Thoracic aorta (tissue), 2 donors: ENCODE results near the gene FHIP2A. TPM values are rescaled to one million over a fixed set of nuclear protein-coding genes. Genes with fewer than 3 reads are reported as not detected.
A peak's percentile ranks its signal among the peaks of the same experiment; 100 is the strongest.

ENCODE experiments used
- ATAC-seq: fragments of 150-250 bp; one replicate; pipeline ENCODE4 v1.8.0; 2017; ENCODE audit warnings: low read depth; ENCODE audit not compliant: insufficient number of reproducible peaks, low FRiP score
- DNase-seq: peaks from one replicate; pipeline ENCODE4 v3.0.0-alpha.2; 2020; ENCODE audit warnings: low spot score
- H3K27ac ChIP-seq, 2 donors: fragments of 200-600 bp; sonication (generic); 1 replicate in 1 of 2; 2 replicates in 1 of 2; pipeline ENCODE4 v1.5.1; 2016; ENCODE audit warnings: mild to moderate bottlenecking in 2 of 2, moderate library complexity in 2 of 2
- H3K27me3 ChIP-seq: fragments of 200-600 bp; sonication (generic); replicated peaks from 2 replicates; pipeline ENCODE4 v1.6.0; 2016; ENCODE audit warnings: mild to moderate bottlenecking; ENCODE audit not compliant: insufficient read depth
- H3K36me3 ChIP-seq: fragments of 200-600 bp; sonication (generic); one replicate; pipeline ENCODE4 v1.5.1; 2016
- H3K4me1 ChIP-seq, 2 donors: fragments of 200-600 bp; sonication (generic); 1 replicate in 1 of 2; 2 replicates in 1 of 2; pipeline versions ENCODE4 v1.5.1 to v1.6.0; 2016; ENCODE audit warnings: low read depth in 2 of 2, mild to moderate bottlenecking in 1 of 2; ENCODE audit not compliant: control insufficient read depth in 1 of 2
- H3K4me3 ChIP-seq: fragments of 200-600 bp; sonication (generic); 2 replicates; pipeline ENCODE4 v1.5.1; 2016; ENCODE audit warnings: mild to moderate bottlenecking
- H3K9me3 ChIP-seq: fragments of 200-600 bp; sonication (generic); 2 replicates; pipeline ENCODE4 v1.5.1; 2016
- total RNA-seq, 2 donors: library from RNA; depleted of rRNA; stranded (reverse); fragments of >200 nt; gene quantifications; one replicate each; pipeline versions ENCODE4 v1.1.0 to v1.2.3, GENCODE V29; 2016
- TF ChIP-seq, protein P1 (sequence below): fragments of 200-600 bp; sonication (generic); IDR thresholded peaks from one replicate; pipeline ENCODE4 v1.5.1; 2019; ENCODE audit warnings: antibody characterized with exemption

FHIP2A gene
- total RNA-seq, 2 donors from 2014 or later: 38.4 to 70.5 TPM

DNA sequence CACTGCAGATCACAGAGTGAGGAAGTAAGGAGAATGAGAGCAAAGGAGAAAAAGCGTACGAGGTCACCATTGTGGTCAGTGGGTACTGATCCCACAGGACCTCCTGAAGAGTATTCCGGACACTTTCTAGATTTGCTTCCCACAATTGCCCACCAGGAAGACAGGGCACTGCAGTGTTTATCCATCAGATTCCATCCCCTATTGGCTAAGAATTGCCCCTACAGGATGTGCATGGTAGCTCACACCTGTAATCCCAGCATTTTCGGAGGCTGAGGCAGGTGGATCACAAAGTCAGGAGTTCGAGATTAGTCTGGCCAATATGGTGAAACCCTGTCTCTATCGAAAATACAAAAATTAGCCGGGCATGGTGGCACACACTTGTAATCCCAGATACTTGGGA, 5.3 kb upstream of the FHIP2A start:
- Histone ChIP-seq H3K9me3 (no peaks in the 10 kb centered on the region), H3K4me1 (no peaks in the 10 kb centered on the region), H3K27ac (no peak overlapping the region), H3K36me3 (no peaks in the 10 kb centered on the region), H3K4me3 (no peak overlapping the region), H3K27me3 (no peaks in the 10 kb centered on the region)
- ATAC-seq (no peak), DNase-seq (no peak)
- TF ChIP-seq, protein P1, sequence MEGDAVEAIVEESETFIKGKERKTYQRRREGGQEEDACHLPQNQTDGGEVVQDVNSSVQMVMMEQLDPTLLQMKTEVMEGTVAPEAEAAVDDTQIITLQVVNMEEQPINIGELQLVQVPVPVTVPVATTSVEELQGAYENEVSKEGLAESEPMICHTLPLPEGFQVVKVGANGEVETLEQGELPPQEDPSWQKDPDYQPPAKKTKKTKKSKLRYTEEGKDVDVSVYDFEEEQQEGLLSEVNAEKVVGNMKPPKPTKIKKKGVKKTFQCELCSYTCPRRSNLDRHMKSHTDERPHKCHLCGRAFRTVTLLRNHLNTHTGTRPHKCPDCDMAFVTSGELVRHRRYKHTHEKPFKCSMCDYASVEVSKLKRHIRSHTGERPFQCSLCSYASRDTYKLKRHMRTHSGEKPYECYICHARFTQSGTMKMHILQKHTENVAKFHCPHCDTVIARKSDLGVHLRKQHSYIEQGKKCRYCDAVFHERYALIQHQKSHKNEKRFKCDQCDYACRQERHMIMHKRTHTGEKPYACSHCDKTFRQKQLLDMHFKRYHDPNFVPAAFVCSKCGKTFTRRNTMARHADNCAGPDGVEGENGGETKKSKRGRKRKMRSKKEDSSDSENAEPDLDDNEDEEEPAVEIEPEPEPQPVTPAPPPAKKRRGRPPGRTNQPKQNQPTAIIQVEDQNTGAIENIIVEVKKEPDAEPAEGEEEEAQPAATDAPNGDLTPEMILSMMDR: no peak

DNA sequence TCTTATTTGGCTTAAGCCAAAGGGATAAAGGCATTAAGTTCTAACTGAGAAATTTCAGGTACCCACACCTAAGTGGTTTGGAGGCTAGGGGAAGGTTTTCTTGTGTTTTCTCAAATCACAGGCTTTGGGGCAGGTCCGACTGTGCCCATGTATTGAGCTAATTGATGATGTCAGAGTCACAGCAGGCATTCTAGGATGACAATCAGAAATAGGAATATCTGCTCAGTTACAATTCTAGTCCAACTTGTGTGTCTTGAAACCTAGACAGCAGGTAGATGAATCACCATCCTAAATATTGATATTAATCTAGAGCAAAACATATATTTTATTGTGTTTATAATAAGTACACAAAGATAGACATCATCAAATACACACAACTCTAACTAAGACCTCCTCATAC, 2.3 kb upstream of the FHIP2A start:
- ATAC-seq (no peak), DNase-seq (no peak)
- H3K4me1 ChIP-seq: peaks cover 6 to 10% of the 10 kb centered on the region in 2 donors
- no peaks in the 10 kb centered on the region for H3K9me3 ChIP-seq
- TF ChIP-seq, protein P1: no peak
- no peak overlapping the region for H3K27ac ChIP-seq
- no peak overlapping the region for H3K4me3 ChIP-seq
- no peaks in the 10 kb centered on the region for H3K36me3 ChIP-seq
- H3K27me3 ChIP-seq: no peaks in the 10 kb centered on the region

DNA sequence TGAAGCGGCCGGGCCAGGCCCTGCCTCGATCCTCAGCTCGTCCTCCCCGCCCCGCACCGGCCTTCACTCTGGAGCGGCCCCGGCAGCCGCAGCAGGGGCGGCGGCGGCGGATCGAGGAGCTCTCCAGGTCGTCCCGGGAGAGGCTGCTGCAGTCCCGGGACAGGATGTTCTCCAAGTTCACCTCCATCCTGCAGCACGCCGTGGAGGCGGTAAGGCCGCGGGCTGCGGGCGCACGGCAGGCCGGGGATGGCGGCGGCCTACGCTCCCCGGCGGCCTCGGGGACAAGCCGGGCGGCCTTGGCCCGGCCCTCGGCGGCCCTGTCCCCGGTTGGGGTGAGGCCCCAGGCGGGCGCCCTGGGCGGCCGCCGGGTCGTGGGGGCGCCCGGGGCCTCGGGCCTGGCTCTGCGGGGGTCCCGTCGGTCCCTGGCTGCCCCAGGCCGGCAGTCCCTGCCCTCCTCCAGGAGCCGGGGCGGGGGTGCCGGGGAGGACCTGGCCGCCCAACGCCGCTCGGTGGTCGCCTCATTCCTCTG, 399 bp downstream of the FHIP2A start:
- DNase-seq (no peak), ATAC-seq (peak; percentile 66)
- Histone ChIP-seq H3K27ac (peak overlapping the region; percentile 96 to 98), H3K27me3 (no peaks in the 10 kb centered on the region), H3K36me3 (no peaks in the 10 kb centered on the region), H3K9me3 (no peaks in the 10 kb centered on the region), H3K4me3 (peak overlapping the region; percentile 96), H3K4me1 (peaks cover 23 to 30% of the 10 kb centered on the region in 2 donors)
- TF ChIP-seq, protein P1: no peak

DNA sequence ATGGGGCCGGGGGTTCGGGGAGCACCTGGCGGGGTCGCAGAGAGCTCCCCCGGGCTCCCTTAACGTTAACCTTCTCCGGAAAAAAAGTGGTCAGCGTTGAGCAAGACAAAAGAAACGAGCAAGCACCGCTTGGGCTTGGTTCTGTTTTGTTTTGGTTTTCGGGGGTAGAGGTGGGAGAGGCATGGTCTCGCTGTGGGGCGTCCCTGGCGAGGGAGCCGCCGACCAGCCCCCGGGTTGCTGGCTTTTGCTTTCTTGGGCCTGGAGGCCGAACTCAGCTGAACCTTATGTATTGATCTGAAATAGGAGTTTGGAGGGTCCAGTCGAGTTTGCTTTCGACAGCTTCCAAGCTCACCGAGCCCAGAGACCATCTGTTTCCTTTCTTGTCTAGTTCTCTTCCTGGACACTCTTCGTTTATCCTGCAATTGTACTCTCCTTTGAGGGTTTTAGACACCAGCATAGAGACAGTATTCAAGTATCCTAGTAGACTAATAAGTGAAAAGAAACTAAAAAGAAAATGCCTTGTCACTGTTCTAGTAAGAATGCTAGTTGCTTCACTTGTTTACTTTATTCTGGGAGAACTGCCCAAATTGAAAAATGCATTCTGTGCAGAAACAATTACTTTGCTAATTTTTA, 980 bp downstream of the FHIP2A start:
- DNase-seq: no peak
- Histone ChIP-seq H3K27me3 (no peaks in the 10 kb centered on the region), H3K9me3 (no peaks in the 10 kb centered on the region), H3K27ac (peak overlapping the region; percentile 96 to 98), H3K4me3 (peak overlapping the region; percentile 96), H3K36me3 (no peaks in the 10 kb centered on the region), H3K4me1 (peaks cover 23 to 30% of the 10 kb centered on the region in 2 donors)
- TF ChIP-seq, protein P1: no peak
- ATAC-seq: peak; percentile 52

DNA sequence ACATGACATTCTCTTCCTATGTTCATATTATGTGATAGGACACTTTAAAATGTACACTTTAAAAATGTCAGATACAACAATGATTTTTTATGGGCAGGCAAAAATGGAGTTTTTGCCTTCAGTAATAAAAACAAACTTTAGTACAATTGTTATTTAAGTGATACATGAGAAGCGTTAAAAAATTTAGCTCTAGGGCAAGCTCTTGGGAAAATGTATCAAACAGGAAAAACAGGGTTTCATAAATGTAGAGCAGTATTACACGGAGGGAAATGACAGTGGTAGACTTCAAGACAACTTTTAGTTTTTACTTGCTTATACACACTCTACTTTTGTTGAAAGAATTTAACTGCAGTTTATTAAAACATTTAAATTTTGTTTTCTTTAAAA, 1.5 kb downstream of the FHIP2A start:
- ATAC-seq (no peak), DNase-seq (no peak)
- TF ChIP-seq, protein P1: no peak
- Histone ChIP-seq H3K36me3 (no peaks in the 10 kb centered on the region), H3K4me3 (peak overlapping the region; percentile 96), H3K9me3 (no peaks in the 10 kb centered on the region), H3K27me3 (no peaks in the 10 kb centered on the region), H3K4me1 (peaks cover 23 to 30% of the 10 kb centered on the region in 2 donors), H3K27ac (peak overlapping the region; percentile 96 to 98)
